ENCODE data around the gene MANEA.

- no peak for TF ChIP-seq CTCF (conservative IDR thresholded peaks at IDR 0.05; ENCODE audit: low read depth, low read length)
- no peak for TF ChIP-seq EZH2 (IDR thresholded peaks at IDR 0.05; ENCODE audit: low read length, unreplicated experiment)
These were observed 5.2 kb upstream of the MANEA start for GRCh38 chr6:95572098-95572497.

Measured in PC-3 (cell line).